Measurements from ENCODE around the gene PCSK2.

GRCh38 chr20:17437251-17437650, 210.4 kb downstream of the PCSK2 start:
- no peak for TF ChIP-seq CTCF (IDR thresholded peaks at IDR 0.05)
- no peak for TF ChIP-seq POLR2A (IDR thresholded peaks at IDR 0.05)
- no peak for TF ChIP-seq POLR2AphosphoS5 (IDR thresholded peaks at IDR 0.05)
- no peak for TF ChIP-seq EP300 (IDR thresholded peaks at IDR 0.05; ENCODE audit: low read depth)

Measured in transverse colon (tissue), 4 donors.